Mammary epithelial cell (primary cell): ENCODE measurements around the gene CD300LF.

Source experiments
- EZH2 ChIP-seq: IDR thresholded peaks from 2 replicates; pipeline ENCODE4 v1.6.1; 2012; ENCODE audit warnings: low read length, inconsistent platforms, borderline replicate concordance
- TF ChIP-seq, protein P1 (sequence below), 2 donors: IDR thresholded peaks in 1 of 2; conservative IDR thresholded peaks in 1 of 2; 2 replicates each; pipeline ENCODE4 v1.5.1; 2011 to 2012; ENCODE audit warnings: inconsistent platforms in 2 of 2, low read length in 2 of 2, mild to moderate bottlenecking in 2 of 2, control low read depth in 1 of 2, low read depth in 1 of 2; ENCODE audit not compliant: insufficient read depth in 1 of 2; ENCODE audit errors: extremely low read depth in 1 of 2

DNA sequence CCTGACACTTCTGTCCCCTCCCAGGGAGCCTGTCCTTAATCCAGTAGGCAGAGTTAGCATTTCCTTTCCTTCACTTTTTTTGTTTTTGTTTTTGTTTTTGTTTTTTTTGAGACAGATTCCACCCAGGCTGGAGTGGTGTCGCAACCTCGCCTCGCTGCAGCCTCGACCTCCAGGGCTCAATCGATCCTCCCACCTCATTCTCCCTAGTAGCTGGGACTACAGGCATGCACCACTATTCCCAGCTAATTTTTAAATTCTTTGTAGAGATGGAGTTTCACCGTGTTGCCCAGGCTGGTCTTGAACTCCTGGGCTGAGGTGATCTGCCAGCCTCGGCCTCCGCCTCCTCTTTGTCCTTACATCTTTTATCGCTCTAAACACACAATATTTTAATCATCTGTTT lies 39.7 kb upstream of the CD300LF start:
- TF ChIP-seq, protein P1, sequence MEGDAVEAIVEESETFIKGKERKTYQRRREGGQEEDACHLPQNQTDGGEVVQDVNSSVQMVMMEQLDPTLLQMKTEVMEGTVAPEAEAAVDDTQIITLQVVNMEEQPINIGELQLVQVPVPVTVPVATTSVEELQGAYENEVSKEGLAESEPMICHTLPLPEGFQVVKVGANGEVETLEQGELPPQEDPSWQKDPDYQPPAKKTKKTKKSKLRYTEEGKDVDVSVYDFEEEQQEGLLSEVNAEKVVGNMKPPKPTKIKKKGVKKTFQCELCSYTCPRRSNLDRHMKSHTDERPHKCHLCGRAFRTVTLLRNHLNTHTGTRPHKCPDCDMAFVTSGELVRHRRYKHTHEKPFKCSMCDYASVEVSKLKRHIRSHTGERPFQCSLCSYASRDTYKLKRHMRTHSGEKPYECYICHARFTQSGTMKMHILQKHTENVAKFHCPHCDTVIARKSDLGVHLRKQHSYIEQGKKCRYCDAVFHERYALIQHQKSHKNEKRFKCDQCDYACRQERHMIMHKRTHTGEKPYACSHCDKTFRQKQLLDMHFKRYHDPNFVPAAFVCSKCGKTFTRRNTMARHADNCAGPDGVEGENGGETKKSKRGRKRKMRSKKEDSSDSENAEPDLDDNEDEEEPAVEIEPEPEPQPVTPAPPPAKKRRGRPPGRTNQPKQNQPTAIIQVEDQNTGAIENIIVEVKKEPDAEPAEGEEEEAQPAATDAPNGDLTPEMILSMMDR (conservative IDR thresholded peaks at IDR 0.05 in 1 of 2, IDR thresholded peaks at IDR 0.05 in 1 of 2; ENCODE audit: extremely low read depth in 1 of 2, insufficient read depth in 1 of 2, low read depth in 1 of 2, low read length in 2 of 2) = no peak
- TF ChIP-seq EZH2 = no peak
